ENCODE results near the gene INSRR. TPM values are rescaled to one million over a fixed set of nuclear protein-coding genes. Genes with fewer than 3 reads are reported as not detected.

The INSRR gene
- total RNA-seq, 1 experiment from 2014 or later = not detected

GRCh38 chr1:156813750-156814570, 45.0 kb downstream of the INSRR start:
- H3K27me3 Mint-ChIP-seq (ENCODE audit: insufficient read depth, unreplicated experiment) = no peaks in the 10 kb centered on the region
- BruUV-seq (replicated peaks) = TSS peak; percentile 63

DNA sequence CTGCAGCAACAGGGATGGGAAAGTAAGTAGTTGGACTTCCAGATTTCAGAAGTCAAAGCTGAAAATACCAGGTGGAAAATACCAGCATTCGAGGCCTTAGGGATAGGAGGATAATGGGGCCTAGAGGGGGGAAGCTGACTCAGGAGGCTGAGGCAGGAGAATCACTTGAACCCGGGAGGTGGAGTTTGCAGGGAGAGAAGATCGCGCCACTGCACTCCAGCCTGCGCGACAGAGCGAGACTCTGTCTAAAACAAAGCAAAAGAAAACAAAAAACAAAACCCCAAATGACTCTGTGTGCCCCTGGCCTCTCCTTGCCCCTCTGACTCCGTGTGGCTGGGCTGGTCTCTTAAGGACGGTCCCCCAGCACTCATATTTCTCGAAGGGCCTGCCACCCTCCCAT, 45.6 kb downstream of the INSRR start:
- Mint-ChIP-seq H3K9me3 (ENCODE audit: unreplicated experiment) (no peaks in the 10 kb centered on the region), H3K36me3 (ENCODE audit: insufficient read depth, unreplicated experiment) (peaks cover 5% of the 10 kb centered on the region), H3K4me1 (ENCODE audit: low read depth, unreplicated experiment) (no peaks in the 10 kb centered on the region), H3K4me3 (ENCODE audit: unreplicated experiment) (peak overlapping the region; percentile 74), H3K27ac (ENCODE audit: unreplicated experiment) (peak overlapping the region; percentile 53), H3K27me3 (ENCODE audit: insufficient read depth, unreplicated experiment) (no peaks in the 10 kb centered on the region)
- TF ChIP-seq, protein P1, sequence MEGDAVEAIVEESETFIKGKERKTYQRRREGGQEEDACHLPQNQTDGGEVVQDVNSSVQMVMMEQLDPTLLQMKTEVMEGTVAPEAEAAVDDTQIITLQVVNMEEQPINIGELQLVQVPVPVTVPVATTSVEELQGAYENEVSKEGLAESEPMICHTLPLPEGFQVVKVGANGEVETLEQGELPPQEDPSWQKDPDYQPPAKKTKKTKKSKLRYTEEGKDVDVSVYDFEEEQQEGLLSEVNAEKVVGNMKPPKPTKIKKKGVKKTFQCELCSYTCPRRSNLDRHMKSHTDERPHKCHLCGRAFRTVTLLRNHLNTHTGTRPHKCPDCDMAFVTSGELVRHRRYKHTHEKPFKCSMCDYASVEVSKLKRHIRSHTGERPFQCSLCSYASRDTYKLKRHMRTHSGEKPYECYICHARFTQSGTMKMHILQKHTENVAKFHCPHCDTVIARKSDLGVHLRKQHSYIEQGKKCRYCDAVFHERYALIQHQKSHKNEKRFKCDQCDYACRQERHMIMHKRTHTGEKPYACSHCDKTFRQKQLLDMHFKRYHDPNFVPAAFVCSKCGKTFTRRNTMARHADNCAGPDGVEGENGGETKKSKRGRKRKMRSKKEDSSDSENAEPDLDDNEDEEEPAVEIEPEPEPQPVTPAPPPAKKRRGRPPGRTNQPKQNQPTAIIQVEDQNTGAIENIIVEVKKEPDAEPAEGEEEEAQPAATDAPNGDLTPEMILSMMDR (IDR thresholded peaks at IDR 0.05; ENCODE audit: insufficient read depth in 1 of 2, low read depth in 1 of 2, low read length in 1 of 2, severe bottlenecking in 1 of 2, unreplicated experiment in 1 of 2) = no peak
- no TSS peak for BruUV-seq (replicated peaks)
- H3K27me3 ChIP-seq (replicated peaks; ENCODE audit: control insufficient read depth, insufficient read depth, low read length) = no peaks in the 10 kb centered on the region
- intact Hi-C loops (cut with micrococcal nuclease; ENCODE audit: unreplicated experiment) = no loop called here
- ChIA-PET CTCF (interaction anchor here (0.9 to 2.0 kb wide), 10 partner anchors 9 to 136 kb away, joined by 3 to 35 read pairs (median 4); partner anchors contain the start of genes HDGF, ISG20L2, METTL25B and NTRK1), POLR2A (interaction anchor here (0.7 to 1.0 kb wide), 3 partner anchors 9 to 85 kb away, joined by 3 to 7 read pairs (median 5); partner anchors contain the start of genes ISG20L2 and METTL25B)
- peak overlapping the region; percentile 55 for H3K4me3 ChIP-seq (ENCODE audit: low read depth, low read length)
- DNase-seq = no peak
- no peaks in the 10 kb centered on the region for H3K36me3 ChIP-seq (ENCODE audit: control insufficient read depth, insufficient read depth, low read length)
- peaks cover 11% of the 10 kb centered on the region; the same call in 1 of the 2 replicates for H3K4me1 ChIP-seq
- H3K9me3 ChIP-seq = no peaks in the 10 kb centered on the region

More at GRCh38 chr1:156813750-156814570, 45.0 kb downstream of the INSRR start:
- Histone ChIP-seq H3K27me3 (replicated peaks; ENCODE audit: control insufficient read depth, insufficient read depth, low read length) (no peaks in the 10 kb centered on the region), H3K9me3 (no peaks in the 10 kb centered on the region), H3K36me3 (ENCODE audit: control insufficient read depth, insufficient read depth, low read length) (no peaks in the 10 kb centered on the region), H3K4me3 (ENCODE audit: low read depth, low read length) (peak overlapping the region; percentile 55), H3K4me1 (peaks cover 11% of the 10 kb centered on the region; the same call in 1 of the 2 replicates)
- peak overlapping the region; percentile 53 for H3K27ac Mint-ChIP-seq (ENCODE audit: unreplicated experiment)
- peak overlapping the region; percentile 74 for H3K4me3 Mint-ChIP-seq (ENCODE audit: unreplicated experiment)
- intact Hi-C loops (cut with micrococcal nuclease; ENCODE audit: unreplicated experiment) = loop anchor here (2.0 kb wide), 2 partner anchors 17 to 45 kb away; partner anchors contain the start of gene INSRR
- ChIA-PET POLR2A (interaction anchor here (0.5 to 1.0 kb wide), 6 partner anchors 9 to 837 kb away, joined by 3 to 7 read pairs (median 4); partner anchors contain the start of genes ISG20L2, METTL25B and PRCC), CTCF (interaction anchor here (0.5 to 2.0 kb wide), 23 partner anchors 8 to 137 kb away, joined by 3 to 35 read pairs (median 3); partner anchors contain the start of genes HDGF, ISG20L2, METTL25B and MRPL24)
- H3K9me3 Mint-ChIP-seq (ENCODE audit: unreplicated experiment) = no peaks in the 10 kb centered on the region
- TF ChIP-seq, protein P1 (IDR thresholded peaks at IDR 0.05; ENCODE audit: insufficient read depth in 1 of 2, low read depth in 1 of 2, low read length in 1 of 2, severe bottlenecking in 1 of 2, unreplicated experiment in 1 of 2) = peak; percentile 50 to 87
- H3K36me3 Mint-ChIP-seq (ENCODE audit: insufficient read depth, unreplicated experiment) = peaks cover 3% of the 10 kb centered on the region
- DNase-seq = peak; percentile 81 to 85
- H3K4me1 Mint-ChIP-seq (ENCODE audit: low read depth, unreplicated experiment) = no peaks in the 10 kb centered on the region

GRCh38 chr1:156812293-156812990, 46.5 kb downstream of the INSRR start:
- H3K27ac Mint-ChIP-seq (ENCODE audit: unreplicated experiment) = no peak overlapping the region
- H3K9me3 Mint-ChIP-seq (ENCODE audit: unreplicated experiment) = no peaks in the 10 kb centered on the region
- H3K27me3 ChIP-seq (replicated peaks; ENCODE audit: control insufficient read depth, insufficient read depth, low read length) = no peaks in the 10 kb centered on the region
- H3K4me3 ChIP-seq (ENCODE audit: low read depth, low read length) = no peak overlapping the region
- TF ChIP-seq, protein P1 (IDR thresholded peaks at IDR 0.05; ENCODE audit: insufficient read depth in 1 of 2, low read depth in 1 of 2, low read length in 1 of 2, severe bottlenecking in 1 of 2, unreplicated experiment in 1 of 2) = no peak
- H3K4me3 Mint-ChIP-seq (ENCODE audit: unreplicated experiment) = no peak overlapping the region
- H3K36me3 ChIP-seq (ENCODE audit: control insufficient read depth, insufficient read depth, low read length) = no peaks in the 10 kb centered on the region
- H3K27me3 Mint-ChIP-seq (ENCODE audit: insufficient read depth, unreplicated experiment) = no peaks in the 10 kb centered on the region
- H3K4me1 ChIP-seq = peaks cover 11% of the 10 kb centered on the region; the same call in 1 of the 2 replicates
- ChIA-PET CTCF (no interaction called here), POLR2A (no interaction called here)
- intact Hi-C loops (cut with micrococcal nuclease; ENCODE audit: unreplicated experiment) = no loop called here
- no TSS peak for BruUV-seq (replicated peaks)
- peaks cover 5% of the 10 kb centered on the region for H3K36me3 Mint-ChIP-seq (ENCODE audit: insufficient read depth, unreplicated experiment)
- no peaks in the 10 kb centered on the region for H3K4me1 Mint-ChIP-seq (ENCODE audit: low read depth, unreplicated experiment)
- no peak for DNase-seq
- no peaks in the 10 kb centered on the region for H3K9me3 ChIP-seq

Data from Caco-2 (cell line).